GM12874 (cell line): ENCODE data around the gene SLC5A1.

ENCODE experiments used
- TF ChIP-seq, protein P1 (sequence below): IDR thresholded peaks from 2 replicates; pipeline ENCODE4 v1.5.1; 2011; ENCODE audit warnings: low read depth, mild to moderate bottlenecking, control low read depth, low read length, moderate library complexity; ENCODE audit not compliant: insufficient read depth

Gene SLC5A1

DNA sequence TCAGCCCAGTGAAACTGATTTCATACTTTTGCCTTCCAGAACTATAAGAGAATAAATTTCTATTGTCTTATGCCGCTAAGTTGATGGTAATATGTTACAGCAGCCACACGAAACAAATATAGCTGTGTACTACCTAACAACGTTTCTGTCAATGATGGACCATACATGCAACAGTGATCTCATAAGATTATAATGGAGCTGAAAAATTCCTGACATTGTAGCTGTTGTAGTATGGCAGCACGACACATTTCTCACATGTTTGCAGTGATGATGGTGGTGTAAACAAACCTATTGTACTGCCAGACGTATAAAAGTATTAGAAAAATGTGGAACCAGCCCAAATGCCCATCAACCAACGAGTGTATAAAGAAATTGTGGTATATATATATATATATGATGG, 5.8 kb upstream of the SLC5A1 start:
- TF ChIP-seq, protein P1, sequence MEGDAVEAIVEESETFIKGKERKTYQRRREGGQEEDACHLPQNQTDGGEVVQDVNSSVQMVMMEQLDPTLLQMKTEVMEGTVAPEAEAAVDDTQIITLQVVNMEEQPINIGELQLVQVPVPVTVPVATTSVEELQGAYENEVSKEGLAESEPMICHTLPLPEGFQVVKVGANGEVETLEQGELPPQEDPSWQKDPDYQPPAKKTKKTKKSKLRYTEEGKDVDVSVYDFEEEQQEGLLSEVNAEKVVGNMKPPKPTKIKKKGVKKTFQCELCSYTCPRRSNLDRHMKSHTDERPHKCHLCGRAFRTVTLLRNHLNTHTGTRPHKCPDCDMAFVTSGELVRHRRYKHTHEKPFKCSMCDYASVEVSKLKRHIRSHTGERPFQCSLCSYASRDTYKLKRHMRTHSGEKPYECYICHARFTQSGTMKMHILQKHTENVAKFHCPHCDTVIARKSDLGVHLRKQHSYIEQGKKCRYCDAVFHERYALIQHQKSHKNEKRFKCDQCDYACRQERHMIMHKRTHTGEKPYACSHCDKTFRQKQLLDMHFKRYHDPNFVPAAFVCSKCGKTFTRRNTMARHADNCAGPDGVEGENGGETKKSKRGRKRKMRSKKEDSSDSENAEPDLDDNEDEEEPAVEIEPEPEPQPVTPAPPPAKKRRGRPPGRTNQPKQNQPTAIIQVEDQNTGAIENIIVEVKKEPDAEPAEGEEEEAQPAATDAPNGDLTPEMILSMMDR = no peak

DNA sequence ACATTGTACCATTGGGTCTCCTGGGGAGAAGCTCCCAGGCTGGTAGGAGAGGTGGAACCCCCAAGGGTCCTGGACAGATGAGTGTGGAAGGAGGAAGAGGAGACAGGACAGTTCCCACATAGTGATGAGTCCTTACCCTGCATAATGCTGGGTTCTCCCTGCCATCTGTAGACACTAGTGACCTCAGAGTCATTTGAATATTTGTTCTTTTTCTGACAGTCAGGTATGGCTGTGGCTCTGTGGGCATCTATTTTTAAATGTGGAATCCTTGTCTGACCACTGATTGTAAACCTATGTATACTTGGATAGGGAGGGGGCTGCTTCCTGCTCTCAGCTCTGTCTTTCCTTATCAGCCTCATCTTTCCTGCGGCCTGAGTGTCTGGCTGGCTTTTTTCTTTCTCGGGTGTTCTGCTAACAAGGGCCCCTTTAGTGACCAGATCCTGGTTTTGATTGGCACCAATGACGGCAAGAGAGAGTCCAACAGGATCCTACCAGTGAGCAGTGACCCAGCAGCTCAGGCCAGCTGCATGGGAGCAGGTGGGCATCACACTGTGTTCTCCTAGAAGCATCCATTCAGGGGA, 2.6 kb upstream of the SLC5A1 start:
- TF ChIP-seq, protein P1 = no peak

DNA sequence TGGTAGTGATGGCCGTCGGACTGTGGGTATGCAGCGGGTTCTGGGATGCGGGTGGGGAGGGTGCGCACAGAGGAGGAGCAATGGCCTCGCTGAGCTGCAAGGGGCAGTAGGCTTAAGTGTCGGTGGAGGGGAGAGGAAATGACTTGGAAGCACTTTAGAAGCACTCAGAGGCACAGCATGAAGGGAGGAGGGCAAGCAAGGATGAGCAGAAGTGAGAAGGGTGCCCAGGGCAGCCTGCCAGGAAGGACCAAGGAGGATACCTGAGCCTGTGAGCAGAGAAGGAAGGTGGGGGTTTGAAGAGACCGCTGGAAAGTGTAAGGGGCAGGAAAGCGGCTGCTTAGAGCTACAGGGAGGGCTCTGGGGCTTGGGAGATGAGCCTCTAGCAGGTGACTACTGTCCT, 330 bp downstream of the SLC5A1 start:
- TF ChIP-seq, protein P1 = no peak

DNA sequence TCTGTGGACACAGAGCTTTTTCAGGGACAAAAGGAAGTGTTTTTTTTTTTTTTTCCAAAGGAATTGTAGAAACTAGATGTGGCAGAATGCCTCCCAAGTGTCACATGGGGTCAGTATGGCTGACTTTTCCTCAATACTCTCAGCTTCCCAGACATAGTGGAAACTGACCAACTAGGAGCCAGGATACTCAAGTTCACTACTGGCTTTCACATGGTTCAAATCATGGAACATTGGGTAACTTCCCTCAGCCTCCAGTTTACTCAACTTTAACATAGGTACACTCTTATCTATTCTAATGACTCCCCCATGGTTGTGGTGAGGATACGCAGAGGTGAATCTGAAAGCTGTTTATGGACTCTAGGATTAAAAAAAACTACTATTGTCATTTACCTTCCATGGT, 1.4 kb downstream of the SLC5A1 start:
- TF ChIP-seq, protein P1 = no peak

DNA sequence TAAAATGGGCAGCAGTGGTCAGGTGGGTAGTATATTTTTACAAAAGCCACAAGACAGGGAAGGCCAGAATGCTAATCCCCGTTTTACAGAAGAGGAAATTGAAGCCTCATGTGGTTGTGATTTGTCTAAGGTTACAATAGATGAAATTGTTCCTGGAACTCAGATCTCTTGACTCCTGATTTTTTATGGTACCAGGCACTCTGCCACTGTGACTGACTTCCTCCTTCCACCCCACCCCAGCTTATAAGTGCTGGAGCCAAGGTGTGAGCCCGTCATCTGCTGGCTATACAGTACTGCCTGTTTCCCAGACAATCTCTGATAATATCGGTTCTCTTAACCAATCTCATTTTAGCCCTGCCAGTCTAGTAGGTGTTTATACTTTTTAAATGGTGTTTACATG, 1.9 kb downstream of the SLC5A1 start:
- TF ChIP-seq, protein P1 = no peak

DNA sequence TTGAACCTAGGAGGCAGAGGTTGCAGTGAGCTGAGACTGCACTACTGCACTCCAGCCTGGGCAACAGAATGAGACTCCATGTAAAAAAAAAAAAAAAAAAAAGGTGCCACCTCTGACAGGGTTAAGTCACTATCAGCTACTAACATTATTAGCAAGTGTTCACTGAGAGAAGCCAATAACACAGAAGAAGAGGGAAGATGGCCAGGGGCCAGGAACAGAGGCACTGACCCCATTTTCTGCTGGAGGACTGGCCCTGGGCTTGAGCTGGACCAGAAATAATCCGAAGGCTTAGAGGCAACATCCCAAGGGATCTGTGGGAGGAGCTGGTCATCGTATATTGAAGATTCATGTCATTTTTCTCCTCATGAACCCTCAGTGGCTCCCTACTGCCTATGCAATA, 5.0 kb downstream of the SLC5A1 start:
- TF ChIP-seq, protein P1 = no peak

DNA sequence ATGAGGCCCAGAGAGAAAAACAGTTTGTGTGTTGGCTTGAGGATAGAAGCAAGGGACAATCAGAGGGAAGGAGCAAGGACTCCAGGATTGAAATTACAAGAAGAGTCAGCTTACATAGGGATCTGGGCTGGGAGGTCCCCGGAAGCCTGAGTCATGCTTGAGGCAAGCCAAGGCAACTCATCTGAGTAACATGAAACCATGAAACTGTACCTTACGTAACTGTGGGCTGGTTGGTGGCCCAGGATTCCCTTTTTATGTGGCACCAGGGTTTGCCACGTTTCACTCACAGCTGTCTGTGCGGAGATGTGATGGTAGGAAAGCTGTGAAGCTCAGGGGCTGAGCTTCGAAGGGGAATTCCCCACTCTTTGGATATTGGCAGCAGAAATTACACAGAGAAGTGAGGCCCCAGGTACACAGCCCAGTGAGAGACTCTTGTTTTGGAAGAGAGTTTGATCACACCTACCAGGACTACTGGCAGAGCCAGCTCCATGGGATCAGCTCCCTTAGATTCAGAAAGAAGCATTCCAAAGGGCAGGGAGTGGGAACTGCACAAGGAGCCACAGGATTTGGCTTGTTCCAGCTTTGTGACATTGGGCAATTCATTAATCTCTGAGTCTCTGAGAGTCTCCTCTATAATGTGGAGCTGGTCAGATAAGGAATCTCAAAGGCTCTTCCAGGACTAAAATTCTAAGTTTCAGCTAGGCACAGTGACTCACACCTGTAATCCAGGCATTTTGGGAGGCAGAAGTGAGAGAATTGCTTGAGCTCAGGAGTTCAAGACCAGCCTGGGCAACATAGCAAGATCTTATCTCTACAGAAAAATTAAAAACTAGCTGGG, 7.8 kb downstream of the SLC5A1 start:
- TF ChIP-seq, protein P1 = no peak
